H1 (cell line): Measurements from ENCODE around the gene ASB7. TPM values are rescaled to one million over a fixed set of nuclear protein-coding genes. Genes with fewer than 3 reads are reported as not detected.

Experiments
- CTCF ChIA-PET: fragments of 300-600 bp; sonication (Branson Sonifier 250); formaldehyde crosslinking; loops from one replicate; lab custom pipeline; 2021; ENCODE audit not compliant: partially characterized antibody; lab: Charles Lee
- POLR2A ChIA-PET: fragments of 300-600 bp; sonication (Branson Sonifier 250); formaldehyde crosslinking; loops from one replicate; lab custom pipeline; 2021; ENCODE audit warnings: inconsistent platforms; ENCODE audit not compliant: partially characterized antibody; lab: Charles Lee
- DNase-seq, 2 experiments: peaks; one replicate each; pipeline versions ENCODE4 v3.0.0 to v3.0.0-alpha.2; 2010 to 2022; ENCODE audit warnings: low spot score in 2 of 2, low read depth in 1 of 2, mixed read lengths in 1 of 2
- FAIRE-seq: peaks from 2 replicates; lab custom pipeline; 2011; peaks lifted over from hg19 to GRCh38; lab: Jason Lieb, UNC
- H2AFZ ChIP-seq: 2 replicates; pipeline ENCODE4 v1.8.1; 2012; ENCODE audit warnings: low read length, inconsistent platforms
- H2AK5ac ChIP-seq: 2 replicates; pipeline ENCODE4 v1.6.1; 2013; ENCODE audit warnings: low read depth, low read length
- H2BK120ac ChIP-seq: replicated peaks from 2 replicates; pipeline ENCODE3; 2013; ENCODE audit warnings: low read depth, low read length, inconsistent platforms
- H2BK12ac ChIP-seq: 2 replicates; pipeline ENCODE4 v1.6.1; 2013; ENCODE audit warnings: low read depth, low read length
- H2BK15ac ChIP-seq: 2 replicates; pipeline ENCODE4 v1.6.1; 2013; ENCODE audit warnings: low read length
- H2BK20ac ChIP-seq: 2 replicates; pipeline ENCODE4 v1.6.1; 2013; ENCODE audit warnings: low read length
- H2BK5ac ChIP-seq: 2 replicates; pipeline ENCODE4 v1.6.1; 2013; ENCODE audit warnings: low read depth, low read length
- H3K14ac ChIP-seq: 2 replicates; pipeline ENCODE4 v1.6.1; 2013; ENCODE audit warnings: inconsistent platforms; ENCODE audit not compliant: insufficient read length
- H3K18ac ChIP-seq: 2 replicates; pipeline ENCODE4 v1.6.1; 2013; ENCODE audit warnings: low read length; ENCODE audit errors: extremely low read depth
- H3K23ac ChIP-seq: 2 replicates; pipeline ENCODE4 v1.6.1; 2013; ENCODE audit warnings: inconsistent platforms; ENCODE audit not compliant: insufficient read length
- H3K23me2 ChIP-seq: 2 replicates; pipeline ENCODE4 v1.6.1; 2013; ENCODE audit warnings: low read depth, low read length
- H3K27ac ChIP-seq: 2 replicates; pipeline ENCODE4 v1.6.1; 2011; ENCODE audit warnings: low read depth, low read length, inconsistent platforms
- H3K27me3 ChIP-seq, 4 experiments: replicated peaks in 1 of 4; 1 replicate in 1 of 4; 2 replicates in 3 of 4; pipeline versions ENCODE4 v1.6.1 to v1.8.1; 2011 to 2013; ENCODE audit warnings: low read length in 3 of 4, mild to moderate bottlenecking in 3 of 4, inconsistent platforms in 2 of 4, mixed read lengths in 2 of 4, moderate library complexity in 1 of 4; ENCODE audit not compliant: control insufficient read depth in 3 of 4, insufficient read depth in 3 of 4; ENCODE audit errors: extremely low read depth in 1 of 4
- H3K36me3 ChIP-seq, 4 experiments: 2 replicates each; pipeline versions ENCODE4 v1.6.1 to v1.8.1; 2011 to 2013; ENCODE audit warnings: mild to moderate bottlenecking in 4 of 4, low read length in 3 of 4, moderate library complexity in 2 of 4, control low read depth in 1 of 4, inconsistent platforms in 1 of 4; ENCODE audit not compliant: insufficient read depth in 4 of 4, control insufficient read depth in 2 of 4
- H3K4ac ChIP-seq: replicated peaks from 2 replicates; pipeline ENCODE3; 2013; ENCODE audit warnings: low read length, low read depth, mixed read lengths, inconsistent platforms; ENCODE audit not compliant: insufficient read length
- H3K4me1 ChIP-seq, 4 experiments: replicated peaks in 1 of 4; 1 replicate in 1 of 4; 2 replicates in 3 of 4; pipeline versions ENCODE4 v1.6.1 to v1.8.1; 2011 to 2013; ENCODE audit warnings: low read length in 3 of 4, inconsistent platforms in 2 of 4, mixed read lengths in 1 of 4; ENCODE audit not compliant: insufficient read depth in 4 of 4, control insufficient read depth in 3 of 4
- H3K4me2 ChIP-seq, 2 experiments: 2 replicates each; pipeline versions ENCODE4 v1.6.1 to v1.8.1; 2011 to 2013; ENCODE audit warnings: low read depth in 2 of 2, low read length in 2 of 2, control low read depth in 1 of 2, inconsistent platforms in 1 of 2, mild to moderate bottlenecking in 1 of 2; ENCODE audit not compliant: insufficient read depth in 1 of 2
- H3K4me3 ChIP-seq, 4 experiments: fragments of 200-600, 300-600 bp in 1 of 4; sonication (generic), shearing (Covaris generic), sonication (Bioruptor Twin) in 1 of 4; 2 replicates each; pipeline versions ENCODE4 v1.5.1 to v1.8.1; 2011 to 2016; ENCODE audit warnings: low read length in 4 of 4, low read depth in 3 of 4, control low read depth in 2 of 4, inconsistent platforms in 2 of 4, mild to moderate bottlenecking in 2 of 4, mixed read lengths in 1 of 4, moderate library complexity in 1 of 4; ENCODE audit not compliant: insufficient read depth in 2 of 4; ENCODE audit errors: extremely low read depth in 1 of 4
- H3K56ac ChIP-seq: replicated peaks from 2 replicates; pipeline ENCODE3; 2013; ENCODE audit warnings: low read depth, mild to moderate bottlenecking, mixed read lengths, low read length, inconsistent platforms; ENCODE audit not compliant: insufficient read length
- H3K79me1 ChIP-seq: 2 replicates; pipeline ENCODE4 v1.6.1; 2013; ENCODE audit warnings: low read depth, low read length, control low read depth
- H3K79me2 ChIP-seq, 2 experiments: 2 replicates each; pipeline versions ENCODE4 v1.6.1 to v1.8.1; 2012 to 2013; ENCODE audit warnings: low read length in 2 of 2, mild to moderate bottlenecking in 2 of 2, inconsistent platforms in 1 of 2; ENCODE audit not compliant: insufficient read depth in 2 of 2, control insufficient read depth in 1 of 2
- H3K9ac ChIP-seq, 4 experiments: replicated peaks in 1 of 4; 1 replicate in 1 of 4; 2 replicates in 3 of 4; pipeline versions ENCODE4 v1.6.1 to v1.8.1; 2011 to 2013; ENCODE audit warnings: low read depth in 3 of 4, low read length in 3 of 4, control low read depth in 2 of 4, mild to moderate bottlenecking in 2 of 4, moderate library complexity in 2 of 4, inconsistent platforms in 1 of 4; ENCODE audit errors: extremely low read depth in 1 of 4
- H3K9me3 ChIP-seq, 2 experiments: 2 replicates each; pipeline versions ENCODE4 v1.6.1 to v1.8.1; 2012 to 2013; ENCODE audit warnings: mild to moderate bottlenecking in 2 of 2, moderate library complexity in 2 of 2, control low read depth in 1 of 2, inconsistent platforms in 1 of 2, low read depth in 1 of 2, low read length in 1 of 2, mixed read lengths in 1 of 2; ENCODE audit not compliant: insufficient read depth in 2 of 2
- H4K20me1 ChIP-seq, 2 experiments: replicated peaks in 1 of 2; 2 replicates each; pipeline versions ENCODE3 to v1.8.1; 2011 to 2013; ENCODE audit warnings: inconsistent platforms in 2 of 2, low read length in 2 of 2, mild to moderate bottlenecking in 1 of 2; ENCODE audit not compliant: insufficient read depth in 2 of 2, control insufficient read depth in 1 of 2
- H4K5ac ChIP-seq: 2 replicates; pipeline ENCODE4 v1.6.1; 2013; ENCODE audit warnings: low read length, low read depth, mixed read lengths, inconsistent platforms; ENCODE audit not compliant: insufficient read length
- H4K8ac ChIP-seq: 2 replicates; pipeline ENCODE4 v1.8.0; 2013; ENCODE audit warnings: mild to moderate bottlenecking, moderate library complexity, low read length, inconsistent platforms; ENCODE audit not compliant: insufficient read depth; ENCODE audit errors: extremely low read depth
- H4K91ac ChIP-seq: replicated peaks from 2 replicates; pipeline ENCODE3; 2013; ENCODE audit warnings: low read length, mixed read lengths, inconsistent platforms; ENCODE audit not compliant: insufficient read length
- RBBP5 ChIP-seq: IDR thresholded peaks from 2 replicates; pipeline ENCODE4 v1.7.1; 2012; ENCODE audit warnings: low read depth, mild to moderate bottlenecking, inconsistent platforms, low read length, moderate library complexity, borderline replicate concordance
- SAP30 ChIP-seq: fragments of 300-600 bp; sonication (generic); IDR thresholded peaks from 2 replicates; pipeline ENCODE4 v1.7.1; 2012; ENCODE audit warnings: low read length, moderate library complexity, mild to moderate bottlenecking, inconsistent platforms; ENCODE audit not compliant: insufficient read depth, insufficient replicate concordance
- SUZ12 ChIP-seq: fragments of 200-600 bp; sonication (generic); IDR thresholded peaks from 2 replicates; pipeline ENCODE4 v1.6.1; 2012; ENCODE audit warnings: mild to moderate bottlenecking, inconsistent platforms, low read length, moderate library complexity, mixed read lengths
- ZNF274 ChIP-seq: IDR thresholded peaks from 2 replicates; pipeline ENCODE4 v1.7.0; 2012; ENCODE audit warnings: low read length, borderline replicate concordance; ENCODE audit errors: extremely low read depth
- WGBS, 2 experiments: shearing (Covaris generic) in 1 of 2; methylation state at CpG; one replicate each; pipeline versions ENCODE4 v1.1.6 to v1.1.7; 2013 to 2015; ENCODE audit warnings: low lambda C conversion rate in 2 of 2, mixed read lengths in 2 of 2, inconsistent platforms in 1 of 2, low coverage in 1 of 2, missing lambda C conversion rate in 1 of 2; ENCODE audit not compliant: insufficient replicate concordance in 2 of 2, insufficient coverage in 1 of 2, insufficient read length in 1 of 2; ENCODE audit errors: extremely low coverage in 1 of 2, missing lambda C conversion rate in 1 of 2; 5-methylcytosine and 5-hydroxymethylcytosine counted together
- polyA plus RNA-seq, 7 experiments: library from polyadenylated mRNA; depleted of rRNA in 3 of 7; stranded (reverse) in 5 of 7; unstranded in 2 of 7; fragments of >200 nt in 5 of 7; fragments of 200-250 nt in 2 of 7; gene quantifications; 1 replicate in 5 of 7; 2 replicates in 1 of 7; 4 replicates in 1 of 7; pipeline versions ENCODE4 v1.2.1 to v1.2.3, GENCODE V29; 2011 to 2013; ENCODE audit warnings: missing spikeins in 2 of 7, mixed read lengths in 2 of 7
- total RNA-seq: library from RNA; stranded (reverse); fragmentation: NEBNext Ultra II Directional; extraction: Animal tissue kit (Norgen Biotek cat#: 25700); gene quantifications from 2 replicates; pipeline ENCODE4 v1.2.1, GENCODE V29; 2021

The ASB7 gene
- total and polyA plus RNA-seq, 2 of the 8 experiments (the other 6 are each of a cell fraction or from before 2014, with no cell fraction given), result 5.2 to 12.8 TPM

- CTCF ChIA-PET, result interaction anchor here (0.6 to 1.9 kb wide), 3 partner anchors 22 to 331 kb away, joined by 3 to 7 read pairs (median 4); no protein-coding TSS in a partner anchor
- H3K23me2 ChIP-seq, result no peaks in the 10 kb centered on the region
- no peak for FAIRE-seq
Measured at GRCh38 chr15:100614336-100614735, 11.9 kb downstream of the ASB7 start.

More at GRCh38 chr15:100614336-100614735, 11.9 kb downstream of the ASB7 start:
- H3K18ac ChIP-seq, result no peak overlapping the region
- H3K23ac ChIP-seq, result no peak overlapping the region
- H3K36me3 ChIP-seq, result peaks cover 3 to 24% (median 14%) of the 10 kb centered on the region in 4 experiments; a peak in 7 of 8 replicates
- H3K27me3 ChIP-seq, result no peaks in the 10 kb centered on the region
- no peak overlapping the region for H3K14ac ChIP-seq
- no peak overlapping the region for H4K91ac ChIP-seq
- H4K20me1 ChIP-seq, result peaks cover 0 to 2% of the 10 kb centered on the region in 2 experiments
- no peak overlapping the region for H3K4ac ChIP-seq
- H3K56ac ChIP-seq, result no peak overlapping the region
- POLR2A ChIA-PET, result no interaction called here
- no peak for DNase-seq
- H3K9me3 ChIP-seq, result no peaks in the 10 kb centered on the region
- no peak overlapping the region for H4K5ac ChIP-seq
- H2BK20ac ChIP-seq, result no peak overlapping the region
- H2BK120ac ChIP-seq, result no peak overlapping the region
- H3K4me1 ChIP-seq, result no peaks in the 10 kb centered on the region
- no peak for TF ChIP-seq SUZ12
- TF ChIP-seq SAP30, result no peak
- TF ChIP-seq ZNF274, result no peak
- TF ChIP-seq RBBP5, result no peak
- TF ChIP-seq, all 59 proteins: peak for 0
- Histone ChIP-seq H2BK5ac (no peak overlapping the region), H4K8ac (no peak overlapping the region), H3K79me1 (peaks cover 2% of the 10 kb centered on the region; the same call in 1 of the 2 replicates), H3K4me2 (no peak overlapping the region), H2BK15ac (no peak overlapping the region), H3K79me2 (peaks cover 0 to 2% of the 10 kb centered on the region in 2 experiments; a peak in 1 of 4 replicates), H2AK5ac (no peak overlapping the region), H3K27ac (no peak overlapping the region), H3K4me3 (no peak overlapping the region), H2BK12ac (no peak overlapping the region), H2AFZ (no peak overlapping the region), H3K9ac (no peak overlapping the region)
- WGBS, 2 experiments, result 94% methylated on average over 2 of the region's 2 CpGs; no CpG with 5 or more reads in 1 of the 2 experiments
